Endometrial microvascular endothelial cells (primary cell): ENCODE measurements around the gene ARID3A. TPM values are rescaled to one million over a fixed set of nuclear protein-coding genes. Genes with fewer than 3 reads are reported as not detected.
"Not testable (repeated sequence)": the region's sequence is repeated elsewhere in the genome, so short reads cannot be mapped to it uniquely, and the experiment has no call there.

Experiments used
- in situ Hi-C: cut with HindIII; loops from 2 replicates; pipeline ENCODE4 v1.10.0; 2017; ENCODE audit warnings: low sequenced_read_pairs, low pct_unique_long_range_greater_than_20kb; ENCODE audit errors: inconsistent ontology term
- total RNA-seq: library from RNA; depleted of rRNA; stranded (reverse); fragments of >200 nt; gene quantifications from one replicate; pipeline ENCODE4 v1.2.3, GENCODE V29; 2015; ENCODE audit errors: inconsistent ontology term

The ARID3A gene
- total RNA-seq, 1 donor from 2014 or later, result 9.1 TPM

GRCh38 chr19:954272-954671 lies 28.4 kb downstream of the ARID3A start:
- in situ Hi-C loops, result no loop called here

- in situ Hi-C loops, result no loop called here
Measured at GRCh38 chr19:954672-955494, 29.0 kb downstream of the ARID3A start.

- in situ Hi-C loops, result no loop called here
Measured at GRCh38 chr19:955803-956765, 30.2 kb downstream of the ARID3A start.

- in situ Hi-C loops, result no loop called here
Measured at GRCh38 chr19:956766-957440, 31.1 kb downstream of the ARID3A start.

GRCh38 chr19:957578-957977 lies 31.7 kb downstream of the ARID3A start:
- in situ Hi-C loops, result not testable (repeated sequence)

- in situ Hi-C loops, result no loop called here
Measured at GRCh38 chr19:958967-959855, 33.4 kb downstream of the ARID3A start.

- in situ Hi-C loops, result no loop called here
Measured at GRCh38 chr19:960020-960419, 34.2 kb downstream of the ARID3A start.

- in situ Hi-C loops, result no loop called here
Measured at GRCh38 chr19:960601-960938, 34.7 kb downstream of the ARID3A start.

- in situ Hi-C loops, result no loop called here
Measured at GRCh38 chr19:961866-962620, 36.2 kb downstream of the ARID3A start.

GRCh38 chr19:962683-963400 lies 37.0 kb downstream of the ARID3A start:
- in situ Hi-C loops, result no loop called here

GRCh38 chr19:963486-963951 lies 37.7 kb downstream of the ARID3A start:
- in situ Hi-C loops, result no loop called here

- in situ Hi-C loops, result no loop called here
Measured at GRCh38 chr19:964116-964520, 38.3 kb downstream of the ARID3A start.

GRCh38 chr19:964761-965694 lies 39.2 kb downstream of the ARID3A start:
- in situ Hi-C loops, result no loop called here

- in situ Hi-C loops, result no loop called here
Measured at GRCh38 chr19:966485-967088, 40.8 kb downstream of the ARID3A start.

- in situ Hi-C loops, result no loop called here
Measured at GRCh38 chr19:970695-971094, 44.9 kb downstream of the ARID3A start.

GRCh38 chr19:971795-972194 lies 46.0 kb downstream of the ARID3A start:
- in situ Hi-C loops, result no loop called here
